Activated CD4-positive, alpha-beta T cell treated with anti-CD3 and anti-CD28 coated beads, Interleukin-2, amount 10 ng/mL, durations not matched to agents 24 days and 14 days (primary cell): ENCODE measurements around the gene LTB4R. TPM values are rescaled to one million over a fixed set of nuclear protein-coding genes. Genes with fewer than 3 reads are reported as not detected.
A peak's percentile ranks its signal among the peaks of the same experiment; 100 is the strongest.
"Not testable (repeated sequence)": the region's sequence is repeated elsewhere in the genome, so short reads cannot be mapped to it uniquely, and the experiment has no call there.

Experiments
- DNase-seq: peaks from one replicate; pipeline ENCODE4 v3.0.0; 2022
- H3K27ac Mint-ChIP-seq: one replicate; pipeline ENCODE4 v1.8.0; 2022; ENCODE audit warnings: mild to moderate bottlenecking, mixed read lengths
- H3K27me3 Mint-ChIP-seq: one replicate; pipeline ENCODE4 v1.8.0; 2022; ENCODE audit warnings: mixed read lengths
- H3K36me3 Mint-ChIP-seq: one replicate; pipeline ENCODE4 v1.8.0; 2022; ENCODE audit warnings: low read depth, mild to moderate bottlenecking, mixed read lengths
- H3K4me1 Mint-ChIP-seq: one replicate; pipeline ENCODE4 v1.8.0; 2021; ENCODE audit warnings: mixed read lengths
- H3K4me3 Mint-ChIP-seq: one replicate; pipeline ENCODE4 v1.8.0; 2022; ENCODE audit warnings: mild to moderate bottlenecking, moderate library complexity, mixed read lengths
- H3K9me3 Mint-ChIP-seq: one replicate; pipeline ENCODE4 v1.8.0; 2021; ENCODE audit warnings: mixed read lengths
- intact Hi-C: fragments of 100-400 bp; cut with micrococcal nuclease; formaldehyde crosslinking; loops from one replicate; pipeline ENCODE4 v1.15.1; 2023
- total RNA-seq: library from RNA; stranded (reverse); gene quantifications from 2 replicates; pipeline ENCODE4 v1.2.3, GENCODE V29; 2022

LTB4R gene
- total RNA-seq, 1 donor from 2014 or later: 12.2 TPM

- Mint-ChIP-seq H3K9me3 (no peaks in the 10 kb centered on the region), H3K27me3 (peaks cover 28% of the 10 kb centered on the region), H3K27ac (peak within 1 kb of the TSS; percentile 70), H3K4me1 (peaks cover 28% of the 10 kb centered on the region), H3K4me3 (peak within 1 kb of the TSS; percentile 93), H3K36me3 (peaks cover 30% of the 10 kb centered on the region)
- DNase-seq: peak; percentile 94
- intact Hi-C loops: no loop called here
Measured at GRCh38 chr14:24339284-24340151, 28.2 kb downstream of the LTB4R start, which contains the start of gene RIPK3. Gene RIPK3, minus strand, starts transcription at chr14:24339991. Its CDS starts 165 bp downstream, at chr14:24339826.

- no peak overlapping the region for H3K4me3 Mint-ChIP-seq
- peak; percentile 58 for DNase-seq
- H3K36me3 Mint-ChIP-seq: peaks cover 25% of the 10 kb centered on the region
- intact Hi-C loops: no loop called here
- H3K4me1 Mint-ChIP-seq: peaks cover 23% of the 10 kb centered on the region
- no peaks in the 10 kb centered on the region for H3K9me3 Mint-ChIP-seq
- H3K27ac Mint-ChIP-seq: no peak overlapping the region
- H3K27me3 Mint-ChIP-seq: peaks cover 29% of the 10 kb centered on the region
Measured at GRCh38 chr14:24340606-24341005, 29.3 kb downstream of the LTB4R start.

- no peak overlapping the region for H3K4me3 Mint-ChIP-seq
- no peak for DNase-seq
- H3K4me1 Mint-ChIP-seq: peaks cover 16% of the 10 kb centered on the region
- H3K27ac Mint-ChIP-seq: no peak overlapping the region
- peaks cover 34% of the 10 kb centered on the region for H3K27me3 Mint-ChIP-seq
- H3K9me3 Mint-ChIP-seq: no peaks in the 10 kb centered on the region
- H3K36me3 Mint-ChIP-seq: peaks cover 6% of the 10 kb centered on the region
- intact Hi-C loops: no loop called here
Measured at GRCh38 chr14:24342889-24343288, 31.6 kb downstream of the LTB4R start.

GRCh38 chr14:24343795-24344660 is 32.7 kb downstream of the LTB4R start:
- Mint-ChIP-seq H3K4me1 (peaks cover 9% of the 10 kb centered on the region), H3K9me3 (no peaks in the 10 kb centered on the region), H3K4me3 (no peak overlapping the region), H3K36me3 (no peaks in the 10 kb centered on the region), H3K27ac (no peak overlapping the region), H3K27me3 (peaks cover 39% of the 10 kb centered on the region)
- intact Hi-C loops: no loop called here
- DNase-seq: no peak

GRCh38 chr14:24347134-24347533 is 35.8 kb downstream of the LTB4R start:
- Mint-ChIP-seq H3K4me3 (no peak overlapping the region), H3K36me3 (no peaks in the 10 kb centered on the region), H3K27me3 (peaks cover 63% of the 10 kb centered on the region), H3K9me3 (no peaks in the 10 kb centered on the region), H3K4me1 (peaks cover 1% of the 10 kb centered on the region), H3K27ac (no peak overlapping the region)
- intact Hi-C loops: no loop called here
- DNase-seq: no peak

- DNase-seq: no peak
- H3K4me1 Mint-ChIP-seq: no peaks in the 10 kb centered on the region
- H3K27me3 Mint-ChIP-seq: peaks cover 67% of the 10 kb centered on the region
- H3K4me3 Mint-ChIP-seq: no peak overlapping the region
- H3K9me3 Mint-ChIP-seq: no peaks in the 10 kb centered on the region
- intact Hi-C loops: no loop called here
- H3K36me3 Mint-ChIP-seq: no peaks in the 10 kb centered on the region
- H3K27ac Mint-ChIP-seq: no peak overlapping the region
Measured at GRCh38 chr14:24348186-24348585, 36.9 kb downstream of the LTB4R start.

- Mint-ChIP-seq H3K4me3 (no peak overlapping the region), H3K9me3 (no peaks in the 10 kb centered on the region), H3K27ac (no peak overlapping the region), H3K4me1 (peaks cover 3% of the 10 kb centered on the region), H3K36me3 (no peaks in the 10 kb centered on the region), H3K27me3 (peaks cover 72% of the 10 kb centered on the region)
- intact Hi-C loops: no loop called here
- DNase-seq: no peak
Measured at GRCh38 chr14:24349742-24350141, 38.4 kb downstream of the LTB4R start.

- Mint-ChIP-seq H3K4me1 (peaks cover 3% of the 10 kb centered on the region), H3K4me3 (no peak overlapping the region), H3K36me3 (no peaks in the 10 kb centered on the region), H3K27ac (no peak overlapping the region), H3K9me3 (no peaks in the 10 kb centered on the region), H3K27me3 (peaks cover 62% of the 10 kb centered on the region)
- DNase-seq: no peak
- intact Hi-C loops: no loop called here
Measured at GRCh38 chr14:24351517-24351916, 40.2 kb downstream of the LTB4R start.

GRCh38 chr14:24353559-24354481 is 42.5 kb downstream of the LTB4R start:
- intact Hi-C loops: no loop called here
- DNase-seq: no peak
- Mint-ChIP-seq H3K27me3 (peaks cover 57% of the 10 kb centered on the region), H3K9me3 (no peaks in the 10 kb centered on the region), H3K27ac (no peak overlapping the region), H3K36me3 (no peaks in the 10 kb centered on the region), H3K4me1 (peaks cover 3% of the 10 kb centered on the region), H3K4me3 (no peak overlapping the region)

- intact Hi-C loops, H3K4me3 Mint-ChIP-seq, H3K4me1 Mint-ChIP-seq, H3K9me3 Mint-ChIP-seq, H3K36me3 Mint-ChIP-seq, DNase-seq, H3K27ac Mint-ChIP-seq: not testable (repeated sequence)
- peaks cover 51% of the 10 kb centered on the region for H3K27me3 Mint-ChIP-seq
Measured at GRCh38 chr14:24354482-24354825, 43.2 kb downstream of the LTB4R start.

- Mint-ChIP-seq H3K4me3 (no peak overlapping the region), H3K36me3 (no peaks in the 10 kb centered on the region), H3K27me3 (peaks cover 51% of the 10 kb centered on the region), H3K4me1 (peaks cover 3% of the 10 kb centered on the region), H3K27ac (no peak overlapping the region), H3K9me3 (no peaks in the 10 kb centered on the region)
- intact Hi-C loops: no loop called here
- DNase-seq: no peak
Measured at GRCh38 chr14:24355009-24355408, 43.7 kb downstream of the LTB4R start.

GRCh38 chr14:24356208-24356607 is 44.9 kb downstream of the LTB4R start:
- peaks cover 3% of the 10 kb centered on the region for H3K4me1 Mint-ChIP-seq
- DNase-seq: no peak
- no peaks in the 10 kb centered on the region for H3K36me3 Mint-ChIP-seq
- no peak overlapping the region for H3K27ac Mint-ChIP-seq
- no peak overlapping the region for H3K4me3 Mint-ChIP-seq
- no peaks in the 10 kb centered on the region for H3K9me3 Mint-ChIP-seq
- peaks cover 46% of the 10 kb centered on the region for H3K27me3 Mint-ChIP-seq
- intact Hi-C loops: no loop called here

GRCh38 chr14:24360281-24360680 is 49.0 kb downstream of the LTB4R start:
- Mint-ChIP-seq H3K9me3 (no peaks in the 10 kb centered on the region), H3K4me1 (peaks cover 2% of the 10 kb centered on the region), H3K36me3 (no peaks in the 10 kb centered on the region), H3K27ac (no peak overlapping the region), H3K4me3 (no peak overlapping the region), H3K27me3 (peaks cover 41% of the 10 kb centered on the region)
- no peak for DNase-seq
- intact Hi-C loops: no loop called here
